ENCODE results near the gene NCAM2. TPM values are rescaled to one million over a fixed set of nuclear protein-coding genes. Genes with fewer than 3 reads are reported as not detected.

The NCAM2 gene
- total and polyA plus RNA-seq, 7 donors, result 0.14 to 2.4 (median 0.62) TPM

DNA sequence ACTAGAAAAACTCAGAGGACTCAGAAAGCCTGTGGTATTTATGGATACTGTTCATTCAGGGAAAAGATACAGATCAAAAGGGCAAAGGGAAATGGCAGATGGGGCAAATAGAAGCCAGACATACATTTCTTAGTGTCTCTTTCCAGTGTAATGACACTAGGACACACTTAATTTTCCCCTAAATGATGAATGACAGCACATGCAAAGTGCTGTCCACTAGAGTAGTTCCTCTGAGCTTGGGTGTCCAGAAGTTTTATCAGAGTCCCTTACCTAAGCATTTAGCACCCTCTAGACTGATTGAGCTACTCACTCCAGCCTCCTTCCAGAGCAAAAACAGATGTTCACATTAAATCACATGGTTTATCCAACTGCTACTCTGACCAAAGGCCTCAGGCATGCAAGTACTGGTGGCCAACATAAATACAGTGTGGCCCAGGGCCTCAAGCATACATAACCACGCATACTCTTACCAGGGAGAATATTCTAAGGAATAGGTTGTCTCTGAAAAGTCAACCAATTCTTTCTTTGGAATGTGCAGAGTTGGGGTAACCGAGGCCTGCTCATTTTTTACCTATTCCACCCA, 166.9 kb downstream of the NCAM2 start:
- no peak overlapping the region for H3K4me3 ChIP-seq
- H3K27ac ChIP-seq, result no peak overlapping the region
- no peaks in the 10 kb centered on the region for H3K36me3 ChIP-seq (ENCODE audit: insufficient read depth in 1 of 2, low read depth in 1 of 2)
- TF ChIP-seq, protein P1, sequence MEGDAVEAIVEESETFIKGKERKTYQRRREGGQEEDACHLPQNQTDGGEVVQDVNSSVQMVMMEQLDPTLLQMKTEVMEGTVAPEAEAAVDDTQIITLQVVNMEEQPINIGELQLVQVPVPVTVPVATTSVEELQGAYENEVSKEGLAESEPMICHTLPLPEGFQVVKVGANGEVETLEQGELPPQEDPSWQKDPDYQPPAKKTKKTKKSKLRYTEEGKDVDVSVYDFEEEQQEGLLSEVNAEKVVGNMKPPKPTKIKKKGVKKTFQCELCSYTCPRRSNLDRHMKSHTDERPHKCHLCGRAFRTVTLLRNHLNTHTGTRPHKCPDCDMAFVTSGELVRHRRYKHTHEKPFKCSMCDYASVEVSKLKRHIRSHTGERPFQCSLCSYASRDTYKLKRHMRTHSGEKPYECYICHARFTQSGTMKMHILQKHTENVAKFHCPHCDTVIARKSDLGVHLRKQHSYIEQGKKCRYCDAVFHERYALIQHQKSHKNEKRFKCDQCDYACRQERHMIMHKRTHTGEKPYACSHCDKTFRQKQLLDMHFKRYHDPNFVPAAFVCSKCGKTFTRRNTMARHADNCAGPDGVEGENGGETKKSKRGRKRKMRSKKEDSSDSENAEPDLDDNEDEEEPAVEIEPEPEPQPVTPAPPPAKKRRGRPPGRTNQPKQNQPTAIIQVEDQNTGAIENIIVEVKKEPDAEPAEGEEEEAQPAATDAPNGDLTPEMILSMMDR (IDR thresholded peaks at IDR 0.05), result no peak
- H3K27me3 ChIP-seq (ENCODE audit: insufficient read depth in 3 of 3, low read length in 2 of 3), result no peaks in the 10 kb centered on the region
- ATAC-seq (no peak), DNase-seq (no peak)
- H3K9me3 ChIP-seq, result no peaks in the 10 kb centered on the region
- intact Hi-C loops (cut with DNase I), result loop anchor here in 1 of 2 donors (10.0 kb wide), 1 partner anchor 1620 kb away; no protein-coding TSS in a partner anchor
- 70 to 77% (median 77%) methylated on average over 2 of the region's 2 CpGs for WGBS, 3 donors
- no peaks in the 10 kb centered on the region for H3K4me1 ChIP-seq

DNA sequence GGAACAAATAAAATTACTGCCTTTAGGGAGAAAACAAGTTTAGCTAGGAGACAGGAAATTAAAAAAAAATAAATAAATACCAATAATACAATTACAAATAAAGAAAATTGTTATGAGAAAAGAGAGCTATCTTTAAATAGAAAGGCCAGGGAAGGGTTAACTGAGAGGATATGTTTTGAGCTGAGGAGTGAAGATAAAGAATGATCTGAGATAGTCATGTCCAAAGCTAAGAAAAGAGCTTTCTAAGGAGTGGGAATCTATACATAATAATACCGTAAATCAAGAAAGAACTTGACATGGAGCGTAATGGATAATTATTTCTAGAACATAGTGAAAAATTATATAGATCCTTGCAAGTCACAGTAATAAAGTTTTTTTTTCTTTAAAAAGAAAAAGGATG, 176.5 kb downstream of the NCAM2 start:
- Histone ChIP-seq H3K27ac (no peak overlapping the region), H3K4me1 (no peaks in the 10 kb centered on the region), H3K27me3 (ENCODE audit: insufficient read depth in 3 of 3, low read length in 2 of 3) (no peaks in the 10 kb centered on the region), H3K4me3 (no peak overlapping the region), H3K9me3 (no peaks in the 10 kb centered on the region), H3K36me3 (ENCODE audit: insufficient read depth in 1 of 2, low read depth in 1 of 2) (no peaks in the 10 kb centered on the region)
- no peak for DNase-seq
- TF ChIP-seq, protein P1 (IDR thresholded peaks at IDR 0.05), result no peak
- intact Hi-C loops (cut with DNase I), result no loop called here
- no peak for ATAC-seq
- WGBS, 3 donors, result 93 to 95% (median 94%) methylated on average over 2 of the region's 2 CpGs

DNA sequence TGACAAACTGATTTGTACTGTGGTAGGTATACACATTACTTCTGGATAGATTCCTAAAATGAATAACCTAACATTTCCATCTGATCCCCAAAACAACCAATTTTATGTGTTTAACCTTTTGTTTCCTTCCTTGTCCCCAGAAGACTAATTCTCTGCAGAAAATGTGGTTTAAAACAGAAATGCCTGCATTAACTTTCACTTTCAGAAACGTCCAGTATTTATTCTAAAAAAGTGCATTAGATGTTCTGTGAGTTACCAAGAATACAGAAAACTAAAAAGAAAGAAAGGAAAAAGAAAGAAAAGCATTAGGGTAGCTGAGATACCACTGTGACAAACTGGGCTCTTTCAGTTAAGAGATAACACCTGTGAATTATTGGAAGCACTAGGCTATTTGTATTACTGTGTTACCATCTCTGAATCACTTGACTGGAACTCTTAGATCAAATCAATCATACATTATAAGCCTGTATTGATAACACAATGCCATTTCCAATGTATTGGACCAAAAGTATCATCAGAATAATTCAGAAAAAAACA, 177.7 kb downstream of the NCAM2 start:
- WGBS, 3 donors, result 17 to 32% (median 29%) methylated on average over 1 of the region's 1 CpG

DNA sequence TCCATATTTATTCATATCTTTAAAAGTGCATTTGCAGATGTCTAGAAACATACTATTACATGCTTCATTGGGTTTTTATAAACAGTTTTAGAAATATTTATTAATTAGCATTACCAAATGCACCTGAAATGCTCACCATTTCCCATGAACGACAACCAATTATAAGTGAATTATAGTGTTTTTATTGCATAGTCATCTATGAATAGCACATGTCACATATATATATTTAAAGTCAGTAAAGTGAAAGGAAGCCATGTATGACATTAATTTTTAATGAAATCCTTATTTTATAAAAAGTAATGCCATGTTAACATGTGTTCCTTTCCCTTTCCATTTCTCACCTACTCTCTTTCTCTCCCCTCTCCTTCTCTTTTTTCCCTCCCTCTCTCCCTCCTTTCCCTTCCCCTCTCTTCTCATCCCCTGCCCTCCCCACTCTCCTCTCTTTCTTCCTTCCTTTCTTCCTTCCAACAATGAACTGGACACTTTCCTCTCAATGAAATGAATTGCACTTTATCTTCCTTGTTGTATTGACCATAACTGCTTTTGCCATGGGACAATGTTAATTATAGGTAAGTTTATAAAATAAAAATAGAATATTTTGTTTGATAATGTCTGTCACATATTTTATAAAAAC, 179.3 kb downstream of the NCAM2 start:
- no peak overlapping the region for H3K4me3 ChIP-seq
- H3K27ac ChIP-seq, result no peak overlapping the region
- 80 to 90% (median 81%) methylated on average over 1 of the region's 1 CpG for WGBS, 3 donors
- H3K36me3 ChIP-seq (ENCODE audit: insufficient read depth in 1 of 2, low read depth in 1 of 2), result no peaks in the 10 kb centered on the region
- TF ChIP-seq, protein P1 (IDR thresholded peaks at IDR 0.05), result no peak
- no peaks in the 10 kb centered on the region for H3K9me3 ChIP-seq
- H3K4me1 ChIP-seq, result no peaks in the 10 kb centered on the region
- DNase-seq (no peak), ATAC-seq (no peak)
- H3K27me3 ChIP-seq (ENCODE audit: insufficient read depth in 3 of 3, low read length in 2 of 3), result no peaks in the 10 kb centered on the region
- intact Hi-C loops (cut with DNase I), result no loop called here

More for the DNA sequence above, 177.7 kb downstream of the NCAM2 start:
- no peak for ATAC-seq
- no peak for DNase-seq
- H3K27me3 ChIP-seq (ENCODE audit: insufficient read depth in 3 of 3, low read length in 2 of 3), result no peaks in the 10 kb centered on the region
- intact Hi-C loops (cut with DNase I), result no loop called here
- no peaks in the 10 kb centered on the region for H3K9me3 ChIP-seq
- H3K4me1 ChIP-seq, result no peaks in the 10 kb centered on the region
- no peak overlapping the region for H3K27ac ChIP-seq
- H3K4me3 ChIP-seq, result no peak overlapping the region
- TF ChIP-seq, protein P1 (IDR thresholded peaks at IDR 0.05), result no peak
- H3K36me3 ChIP-seq (ENCODE audit: insufficient read depth in 1 of 2, low read depth in 1 of 2), result no peaks in the 10 kb centered on the region
